Measurements from ENCODE around the gene CDH13.

DNA sequence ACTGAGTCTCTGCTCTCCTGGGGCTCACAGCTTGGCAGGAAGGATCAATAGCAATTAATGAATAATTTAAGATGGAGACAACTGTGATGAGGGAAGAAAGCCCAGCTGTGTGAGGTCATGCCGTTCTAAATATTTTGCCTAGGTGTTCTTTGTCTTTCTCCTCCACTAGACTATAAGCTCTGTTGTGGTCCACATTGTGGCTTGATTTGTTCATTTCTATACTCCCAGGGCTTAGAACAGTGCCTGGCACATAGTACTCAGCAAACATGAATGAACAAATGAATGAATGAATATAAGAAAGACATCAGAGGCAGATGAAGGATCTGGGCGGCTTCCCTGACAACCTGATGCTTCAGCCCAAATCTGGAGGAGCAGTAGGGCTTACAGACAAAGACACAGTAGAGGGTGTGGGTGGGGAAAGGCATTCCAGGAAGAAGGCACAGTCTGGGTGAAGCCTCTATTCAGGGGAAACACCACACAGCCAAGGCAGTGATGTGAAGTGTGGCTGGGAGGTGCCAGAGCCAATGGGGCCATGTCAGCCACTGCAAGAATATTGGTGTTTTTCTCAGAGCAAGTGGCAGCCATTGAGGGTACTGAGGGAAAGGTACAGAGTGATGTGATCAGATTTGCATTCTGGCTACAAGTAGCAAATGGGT is 8.3 kb downstream of the CDH13 start:
- TF ChIP-seq POLR2AphosphoS5 (IDR thresholded peaks at IDR 0.05; ENCODE audit: insufficient read depth, low read depth, low read length) (no peak), EZH2 (IDR thresholded peaks at IDR 0.05; ENCODE audit: borderline replicate concordance, low read depth, low read length, severe bottlenecking) (no peak), POLR2A (IDR thresholded peaks at IDR 0.05; ENCODE audit: low read depth, low read length) (no peak)
- TF ChIP-seq, protein P1, sequence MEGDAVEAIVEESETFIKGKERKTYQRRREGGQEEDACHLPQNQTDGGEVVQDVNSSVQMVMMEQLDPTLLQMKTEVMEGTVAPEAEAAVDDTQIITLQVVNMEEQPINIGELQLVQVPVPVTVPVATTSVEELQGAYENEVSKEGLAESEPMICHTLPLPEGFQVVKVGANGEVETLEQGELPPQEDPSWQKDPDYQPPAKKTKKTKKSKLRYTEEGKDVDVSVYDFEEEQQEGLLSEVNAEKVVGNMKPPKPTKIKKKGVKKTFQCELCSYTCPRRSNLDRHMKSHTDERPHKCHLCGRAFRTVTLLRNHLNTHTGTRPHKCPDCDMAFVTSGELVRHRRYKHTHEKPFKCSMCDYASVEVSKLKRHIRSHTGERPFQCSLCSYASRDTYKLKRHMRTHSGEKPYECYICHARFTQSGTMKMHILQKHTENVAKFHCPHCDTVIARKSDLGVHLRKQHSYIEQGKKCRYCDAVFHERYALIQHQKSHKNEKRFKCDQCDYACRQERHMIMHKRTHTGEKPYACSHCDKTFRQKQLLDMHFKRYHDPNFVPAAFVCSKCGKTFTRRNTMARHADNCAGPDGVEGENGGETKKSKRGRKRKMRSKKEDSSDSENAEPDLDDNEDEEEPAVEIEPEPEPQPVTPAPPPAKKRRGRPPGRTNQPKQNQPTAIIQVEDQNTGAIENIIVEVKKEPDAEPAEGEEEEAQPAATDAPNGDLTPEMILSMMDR (IDR thresholded peaks at IDR 0.05; ENCODE audit: extremely low read depth in 1 of 2, insufficient read depth in 1 of 2, low read depth in 1 of 2, low read length in 2 of 2) = no peak

Data from endothelial cell of umbilical vein (primary cell).